NCI-H146 treated with DMSO at 0.1 percent for 48 hours (cell line): Measurements from ENCODE around the gene MAD1L1.

ENCODE experiments used
- DNase-seq: peaks from one replicate; lab custom pipeline; 2025; ENCODE audit not compliant: unreplicated experiment; lab: John Stamatoyannopoulos, UW

MAD1L1 gene

DNA sequence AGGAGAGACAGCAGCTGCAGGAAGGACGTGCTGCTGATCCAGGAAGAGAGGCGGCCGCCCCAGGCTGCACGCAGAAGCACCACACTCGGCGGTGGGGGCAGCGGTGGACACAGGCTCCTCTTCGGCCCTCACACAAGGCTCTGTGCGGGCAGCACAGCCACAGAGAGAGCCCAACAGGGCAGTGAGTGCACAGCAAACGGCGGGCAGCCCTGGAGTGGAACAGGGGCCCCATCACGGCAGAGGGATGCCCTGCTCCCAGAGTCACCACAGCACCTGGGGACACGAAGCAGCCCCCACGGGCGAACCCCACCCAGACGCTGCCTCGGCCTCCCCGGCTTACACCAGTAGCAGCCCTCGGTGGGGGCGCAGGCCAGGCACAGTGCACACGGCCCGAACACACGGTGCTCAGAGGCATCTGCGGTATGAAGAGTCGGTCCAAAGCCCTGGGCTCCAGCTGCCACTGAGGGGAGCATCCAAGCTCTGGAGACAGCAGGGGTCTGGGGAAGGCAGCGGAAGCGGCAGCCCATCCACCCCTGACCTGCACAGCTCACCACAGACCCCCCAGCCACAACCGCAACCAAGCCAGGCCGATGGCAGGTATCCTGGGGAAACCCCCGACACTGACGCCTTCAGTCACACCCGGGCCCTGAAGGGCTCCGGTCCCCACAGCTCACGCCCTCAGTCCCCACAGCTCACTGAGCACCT lies 26.1 kb upstream of the MAD1L1 start:
- DNase-seq: no peak

DNA sequence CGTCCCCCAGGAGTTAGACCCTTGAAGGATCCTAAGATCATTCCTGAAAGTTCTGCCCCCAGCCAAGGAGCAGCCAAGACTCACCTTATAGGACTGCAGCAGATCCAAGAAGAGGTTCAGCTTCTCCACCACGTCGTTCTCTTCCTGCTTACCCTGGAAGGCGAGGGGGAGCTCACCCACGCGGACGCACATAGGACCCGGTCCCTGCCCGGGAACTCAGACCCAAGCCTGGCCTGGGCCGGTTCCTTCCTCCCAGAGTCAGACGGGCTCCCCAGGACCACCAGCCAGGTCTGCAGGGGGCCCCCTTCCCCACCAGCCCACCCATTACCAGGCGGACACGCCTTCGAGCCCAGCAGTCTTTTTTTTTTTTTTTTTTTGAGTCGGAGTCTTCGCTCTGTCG lies 24.9 kb upstream of the MAD1L1 start:
- DNase-seq: no peak

DNA sequence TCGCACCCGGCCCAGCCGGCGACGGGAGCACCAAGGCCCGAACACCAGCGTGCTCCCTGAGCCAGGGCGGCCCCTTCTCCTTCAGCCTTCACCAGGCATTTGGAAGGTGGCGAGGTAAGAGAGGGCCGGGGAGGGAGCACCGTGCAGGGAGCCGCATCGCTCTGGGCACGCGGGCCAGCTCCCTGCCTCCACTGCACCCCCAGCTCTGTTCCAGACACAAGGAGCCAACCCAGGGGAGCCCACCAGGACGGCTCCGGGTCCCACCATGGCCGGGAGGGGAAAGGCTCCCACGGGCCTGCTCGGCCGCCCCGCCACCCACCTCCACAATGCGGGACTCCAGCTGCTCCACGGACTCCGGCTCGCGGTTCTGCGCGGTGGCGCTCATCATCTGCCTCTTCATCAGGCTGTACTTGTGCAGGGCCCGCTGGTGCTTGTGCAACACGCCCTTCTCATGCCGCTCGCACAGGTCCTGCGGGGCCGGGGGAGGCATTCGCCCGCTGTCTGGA lies 24.4 kb upstream of the MAD1L1 start:
- no peak for DNase-seq

DNA sequence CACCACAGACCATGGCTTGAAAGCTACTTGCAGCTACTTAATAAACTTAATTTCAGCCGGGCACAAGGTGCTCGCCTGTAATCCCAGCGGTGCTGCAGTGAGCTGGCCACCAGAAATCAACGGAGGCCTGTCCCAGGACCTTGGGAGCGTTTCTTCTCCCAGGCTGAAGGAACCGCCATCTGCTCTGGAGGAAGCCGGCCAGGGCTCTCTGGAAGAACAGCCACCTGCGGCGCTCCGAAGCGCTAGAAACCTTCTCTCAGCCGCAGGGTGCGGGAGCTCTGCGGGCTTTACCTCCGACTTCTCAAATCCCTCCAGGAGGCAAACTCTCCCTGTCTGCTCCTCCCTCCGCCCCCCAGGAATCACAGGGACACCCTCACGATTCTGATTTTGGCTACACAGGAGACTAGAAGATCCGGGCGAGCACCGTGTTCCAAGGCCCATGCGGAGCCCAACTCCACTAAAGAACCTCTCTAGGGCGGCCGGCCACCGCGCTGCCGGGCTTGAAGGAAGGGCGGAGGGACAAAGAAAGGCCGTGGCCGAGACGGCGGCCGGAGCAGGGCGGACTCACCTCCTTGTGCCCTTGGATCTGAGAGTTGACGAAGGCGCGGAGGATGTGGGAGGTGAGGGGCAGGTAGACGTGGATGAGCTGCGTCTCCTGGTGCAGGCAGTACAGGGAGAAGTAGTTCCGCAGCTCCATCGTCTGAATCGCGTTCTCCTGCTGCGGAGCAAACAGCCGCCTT lies 23.7 kb upstream of the MAD1L1 start:
- no peak for DNase-seq

DNA sequence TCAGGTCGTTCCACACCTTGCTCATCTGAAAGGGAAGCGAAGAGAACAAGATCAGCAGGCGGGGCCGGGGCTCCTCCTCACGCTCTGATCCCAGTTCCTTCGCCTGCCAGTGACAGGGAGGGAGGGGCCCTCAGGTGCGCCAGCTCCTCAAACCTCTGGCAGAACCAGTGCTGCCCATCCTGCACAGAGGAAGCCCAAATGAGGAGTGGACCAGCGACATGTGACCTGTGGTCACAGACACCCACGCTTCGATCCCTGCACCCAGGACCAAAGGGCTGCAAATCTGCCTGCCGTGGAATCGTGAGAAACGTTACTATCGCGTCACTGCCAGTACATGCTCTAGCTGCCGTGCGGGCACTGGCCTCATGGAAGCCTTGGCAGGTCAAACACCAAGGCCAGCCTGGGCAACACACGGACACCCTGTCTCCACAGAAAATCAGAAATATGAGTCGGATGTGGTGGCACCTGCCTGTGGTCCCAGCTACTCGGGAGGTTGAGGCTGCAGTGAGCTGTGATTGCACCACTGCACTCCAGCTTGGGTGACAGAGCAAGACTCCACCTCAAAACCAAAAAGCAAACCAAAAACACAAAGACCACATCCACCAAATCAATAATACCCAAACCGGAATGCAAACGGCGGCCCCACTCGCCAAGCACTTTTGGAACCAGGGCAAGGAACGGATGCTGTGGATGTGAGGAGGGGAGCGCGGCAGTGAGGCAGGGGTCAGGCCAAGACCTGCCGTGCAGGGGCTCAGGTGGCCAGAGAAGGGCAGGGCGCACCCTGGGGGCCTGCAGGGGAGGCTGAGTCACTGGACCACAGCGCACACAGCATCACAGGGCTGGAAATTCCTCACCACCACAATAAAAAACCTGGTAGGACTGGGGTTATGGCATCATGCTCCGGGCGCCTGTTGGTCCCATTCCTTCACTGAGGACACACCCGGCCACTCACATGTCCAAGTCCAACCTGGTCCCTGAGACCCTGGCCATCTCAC lies 22.7 kb upstream of the MAD1L1 start:
- no peak for DNase-seq

DNA sequence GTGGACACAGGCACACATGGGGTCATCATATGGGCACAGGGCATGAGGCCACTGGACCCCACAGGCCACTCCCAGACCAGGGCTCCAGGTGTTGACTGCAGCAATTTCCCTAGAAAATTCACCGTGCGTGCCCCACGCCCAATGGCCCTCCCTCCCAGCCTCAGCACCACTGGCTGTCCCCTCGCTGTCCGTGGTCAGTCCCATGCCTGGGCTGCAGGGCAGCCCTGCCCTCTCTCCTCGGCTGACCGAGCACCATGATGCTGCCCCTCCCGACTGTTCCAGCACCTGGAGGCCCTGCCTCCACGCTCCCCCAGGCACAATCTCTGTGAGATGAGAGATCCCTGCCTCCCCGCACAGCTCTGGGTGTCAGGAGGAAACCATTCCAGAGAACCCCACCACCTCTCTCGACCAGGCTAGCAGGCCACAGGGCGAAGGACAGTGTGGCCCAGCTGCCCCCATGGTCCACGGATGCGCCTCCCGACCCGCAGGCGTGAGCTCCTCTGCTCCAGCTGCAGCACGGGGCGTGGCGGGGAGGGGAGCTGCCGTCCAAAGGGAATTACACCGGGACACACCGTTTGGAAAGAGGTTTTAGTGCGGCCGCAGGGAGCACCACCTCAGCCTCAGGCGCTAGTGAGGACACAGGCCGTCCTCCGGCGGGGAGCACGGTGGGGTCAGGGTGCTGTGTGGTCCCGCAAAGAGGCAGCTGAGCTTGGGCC lies 21.8 kb upstream of the MAD1L1 start:
- no peak for DNase-seq

DNA sequence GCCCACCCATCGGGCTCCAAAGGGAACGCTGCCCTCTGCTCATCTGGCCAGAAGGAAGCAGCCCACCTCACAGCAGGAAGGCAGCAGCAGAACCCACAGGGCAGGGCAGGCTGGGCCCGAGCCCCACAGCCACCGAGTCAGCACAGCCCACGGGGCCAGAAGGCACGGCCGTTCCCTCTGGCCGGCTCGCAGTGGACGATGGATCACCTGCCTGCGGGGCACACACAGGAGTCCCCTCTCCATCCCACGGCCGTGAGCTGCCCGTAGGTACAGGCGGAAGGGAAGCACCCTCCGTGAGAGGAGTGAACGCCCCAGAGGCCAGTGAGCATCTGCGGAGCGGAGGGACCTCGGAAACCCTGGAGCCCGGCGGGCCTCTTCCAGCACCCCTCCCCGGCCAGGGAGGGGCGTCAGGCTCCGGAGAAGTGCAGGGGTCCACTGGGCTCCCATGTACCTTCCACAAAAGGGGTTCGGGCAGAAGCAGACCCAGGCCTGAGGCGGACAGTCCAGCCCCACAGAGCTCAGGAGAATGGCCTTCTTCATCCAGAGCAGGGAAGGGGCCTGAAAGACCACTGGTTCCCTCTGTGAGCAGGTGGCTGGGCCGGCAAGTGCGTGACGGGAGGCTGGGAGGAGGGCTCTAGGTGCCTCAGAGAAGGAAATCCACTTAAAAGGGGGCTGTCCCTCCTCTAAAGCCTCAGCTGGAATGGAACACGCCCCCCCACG lies 20.9 kb upstream of the MAD1L1 start:
- DNase-seq: no peak

DNA sequence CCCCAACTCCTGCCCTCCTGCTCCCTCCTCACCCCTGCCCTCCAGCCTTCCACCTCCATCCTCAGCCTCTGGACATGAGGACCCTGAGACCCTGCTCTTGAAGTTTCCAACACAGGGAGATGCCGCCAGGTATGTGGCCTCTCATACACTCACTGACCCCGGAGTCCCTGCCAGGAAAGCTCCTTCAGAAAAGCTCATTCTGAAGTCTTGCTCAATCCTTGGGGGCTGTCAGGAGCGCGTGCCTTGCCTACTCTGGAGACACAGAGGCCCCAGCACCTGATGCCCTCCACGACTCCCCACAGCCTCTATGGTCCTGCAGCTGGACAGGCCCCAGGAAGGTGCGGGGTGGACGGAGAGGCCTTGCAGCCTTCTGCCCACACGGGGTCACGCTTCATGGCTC lies 20.3 kb upstream of the MAD1L1 start:
- DNase-seq: no peak

DNA sequence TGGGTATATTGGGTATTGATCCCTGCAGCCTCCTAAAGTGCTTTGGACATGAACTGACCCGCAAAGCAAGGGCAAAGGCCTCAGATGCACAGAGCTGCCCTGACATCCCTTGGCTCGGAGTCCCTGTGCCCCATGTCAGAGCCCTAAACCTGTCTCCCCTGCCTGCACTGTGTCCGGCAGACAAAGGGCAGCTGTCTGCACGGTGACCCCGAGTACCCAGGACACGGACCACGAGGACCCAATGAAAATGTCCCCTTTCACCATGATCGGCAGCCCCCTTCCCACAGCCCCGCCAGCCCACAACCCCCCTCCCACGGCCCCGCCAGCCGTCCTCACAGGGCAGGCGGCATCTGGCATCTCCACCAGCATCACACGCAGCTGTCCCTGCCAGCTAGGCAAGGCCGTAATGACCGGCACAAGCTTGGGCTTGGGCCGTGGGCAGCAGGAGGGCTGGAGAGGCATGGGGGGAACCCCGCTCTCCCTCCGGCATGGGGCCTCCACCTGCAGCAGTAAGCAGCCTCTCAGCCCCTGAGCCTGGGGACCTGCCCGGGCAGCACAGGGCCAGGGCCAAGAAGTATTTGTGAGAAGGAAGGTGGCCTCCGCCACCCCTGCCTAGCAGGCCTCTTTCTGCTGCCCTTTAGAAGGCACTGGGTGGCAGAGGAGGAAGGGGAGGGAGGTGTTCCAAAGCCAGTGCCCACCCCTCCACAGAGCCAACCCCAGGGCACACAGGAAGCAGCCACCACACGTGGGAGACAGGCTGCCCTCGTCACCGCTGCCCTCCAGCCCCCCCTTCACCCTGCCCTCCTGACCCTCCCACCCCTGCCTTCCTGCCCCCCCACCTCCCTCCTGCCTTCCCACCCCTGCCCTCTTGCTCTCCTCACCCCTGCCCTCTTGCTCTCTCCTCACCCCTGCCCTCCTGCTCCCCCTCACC lies 19.4 kb upstream of the MAD1L1 start:
- no peak for DNase-seq

DNA sequence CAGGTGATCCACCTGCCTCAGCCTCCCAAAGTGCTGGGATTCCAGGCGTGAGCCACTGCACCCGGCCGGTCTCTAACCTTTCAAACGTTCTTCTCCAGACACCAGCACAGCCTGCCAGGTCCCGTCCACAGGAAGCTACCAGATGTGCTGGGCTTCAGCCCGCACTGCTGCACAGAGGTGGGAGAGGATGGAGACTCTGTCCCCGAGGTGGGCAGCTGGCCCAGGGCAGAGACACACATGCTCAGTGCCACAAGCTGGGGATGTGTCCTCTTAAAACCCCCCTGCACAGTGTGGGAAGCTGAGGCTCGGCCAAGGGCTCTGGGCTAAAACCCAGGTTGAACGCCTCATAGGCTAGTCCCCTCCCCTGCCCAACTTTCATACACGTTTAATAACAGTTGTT lies 18.6 kb upstream of the MAD1L1 start:
- no peak for DNase-seq

DNA sequence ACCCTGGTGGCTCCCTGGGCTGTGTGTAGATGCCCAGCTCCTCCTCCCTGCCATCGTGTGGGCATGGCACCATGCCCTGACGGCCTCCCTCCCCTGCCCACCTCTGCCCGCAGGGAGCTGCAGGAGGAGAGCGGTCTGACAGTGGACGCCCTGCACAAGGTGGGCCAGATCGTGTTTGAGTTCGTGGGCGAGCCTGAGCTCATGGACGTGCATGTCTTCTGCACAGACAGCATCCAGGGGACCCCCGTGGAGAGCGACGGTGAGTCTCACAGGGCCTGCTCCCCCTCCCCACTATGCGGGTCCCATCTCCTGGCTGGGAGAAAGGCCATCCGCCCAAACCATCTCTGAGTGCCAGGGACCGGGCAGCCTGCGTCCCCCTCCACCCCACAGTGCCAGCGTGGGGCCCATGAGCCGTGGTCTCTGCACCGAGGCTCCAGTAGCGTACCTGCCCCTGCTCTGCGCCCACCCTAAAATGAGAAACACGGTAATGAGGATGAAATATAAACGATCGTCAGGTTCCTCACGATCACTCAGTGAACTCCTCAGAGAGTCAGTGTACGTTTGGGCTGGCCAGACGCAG lies 17.1 kb upstream of the MAD1L1 start:
- no peak for DNase-seq

DNA sequence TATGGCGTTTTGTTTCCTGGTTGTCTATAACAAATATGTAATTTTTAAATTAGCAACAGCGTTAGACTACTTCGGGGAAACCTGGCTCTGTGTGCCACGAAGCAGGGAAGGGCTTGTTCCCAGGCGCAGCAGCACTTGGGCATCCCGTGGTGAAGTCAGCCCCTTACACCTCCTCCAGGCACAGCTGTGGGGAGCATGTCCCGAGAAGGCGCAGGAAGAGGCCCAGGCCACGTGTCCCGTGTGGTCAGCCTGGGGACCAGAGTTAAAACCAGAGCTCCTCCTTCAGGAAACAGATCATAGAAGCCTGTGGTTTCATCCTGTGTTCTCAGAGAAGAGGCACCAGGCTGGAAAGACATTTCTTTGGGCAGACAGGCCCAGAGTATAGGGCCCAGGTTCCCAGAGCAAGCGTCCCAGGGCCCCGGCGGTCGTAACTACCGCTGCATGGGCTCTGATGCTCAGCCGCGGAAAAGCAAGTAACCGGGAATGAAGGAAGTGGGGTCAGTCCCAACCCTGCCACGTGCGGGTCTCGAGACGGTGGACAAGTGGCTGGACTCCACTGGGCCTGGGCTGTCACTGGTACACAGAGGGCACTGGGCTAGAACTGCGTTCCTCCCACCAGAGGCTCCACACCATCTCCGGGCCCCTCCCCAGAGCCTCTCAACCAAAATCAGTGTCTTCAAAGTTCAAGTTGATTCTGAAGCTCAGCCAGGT lies 16.4 kb upstream of the MAD1L1 start:
- DNase-seq: no peak

DNA sequence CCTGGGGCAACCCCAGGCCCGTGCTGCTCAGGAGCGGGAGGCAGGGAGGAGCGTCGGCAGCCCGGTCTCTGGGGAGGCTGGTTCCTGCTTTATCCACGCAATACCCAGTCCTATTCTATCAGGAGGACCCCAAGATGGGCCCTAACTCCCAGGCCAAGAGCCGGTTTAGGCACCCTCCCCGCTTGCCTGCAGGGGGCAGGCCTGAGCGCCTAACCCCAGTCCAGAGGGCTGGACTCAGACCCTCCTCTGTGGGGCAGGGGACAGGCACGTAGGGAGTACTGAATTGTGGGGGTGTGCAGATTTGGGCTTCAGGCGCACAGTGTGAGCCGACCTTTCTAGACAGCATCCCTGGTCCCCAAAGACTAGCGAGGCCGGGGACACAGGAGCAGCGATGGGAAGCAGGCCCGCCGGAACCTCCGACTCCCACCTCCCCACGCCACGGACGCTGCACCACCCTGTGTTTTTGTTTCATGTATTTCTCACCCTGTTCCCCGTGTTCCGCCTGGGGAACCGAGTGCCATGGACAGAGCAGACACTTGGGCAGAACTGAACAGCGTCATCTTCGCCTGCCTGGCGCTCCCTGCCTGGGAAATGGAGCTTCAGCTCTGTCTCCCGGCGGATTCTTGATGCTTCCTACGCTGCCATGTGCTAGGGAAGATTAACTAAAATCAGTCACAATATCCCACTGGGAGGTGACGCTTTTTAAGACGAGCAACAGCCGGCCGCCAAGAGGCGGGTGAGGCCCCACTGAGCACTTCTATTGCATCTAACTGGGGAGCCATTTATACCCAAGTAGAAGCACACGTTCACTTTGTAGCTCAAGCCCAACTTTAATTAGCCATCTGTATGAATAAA lies 14.6 kb upstream of the MAD1L1 start:
- DNase-seq: no peak

DNA sequence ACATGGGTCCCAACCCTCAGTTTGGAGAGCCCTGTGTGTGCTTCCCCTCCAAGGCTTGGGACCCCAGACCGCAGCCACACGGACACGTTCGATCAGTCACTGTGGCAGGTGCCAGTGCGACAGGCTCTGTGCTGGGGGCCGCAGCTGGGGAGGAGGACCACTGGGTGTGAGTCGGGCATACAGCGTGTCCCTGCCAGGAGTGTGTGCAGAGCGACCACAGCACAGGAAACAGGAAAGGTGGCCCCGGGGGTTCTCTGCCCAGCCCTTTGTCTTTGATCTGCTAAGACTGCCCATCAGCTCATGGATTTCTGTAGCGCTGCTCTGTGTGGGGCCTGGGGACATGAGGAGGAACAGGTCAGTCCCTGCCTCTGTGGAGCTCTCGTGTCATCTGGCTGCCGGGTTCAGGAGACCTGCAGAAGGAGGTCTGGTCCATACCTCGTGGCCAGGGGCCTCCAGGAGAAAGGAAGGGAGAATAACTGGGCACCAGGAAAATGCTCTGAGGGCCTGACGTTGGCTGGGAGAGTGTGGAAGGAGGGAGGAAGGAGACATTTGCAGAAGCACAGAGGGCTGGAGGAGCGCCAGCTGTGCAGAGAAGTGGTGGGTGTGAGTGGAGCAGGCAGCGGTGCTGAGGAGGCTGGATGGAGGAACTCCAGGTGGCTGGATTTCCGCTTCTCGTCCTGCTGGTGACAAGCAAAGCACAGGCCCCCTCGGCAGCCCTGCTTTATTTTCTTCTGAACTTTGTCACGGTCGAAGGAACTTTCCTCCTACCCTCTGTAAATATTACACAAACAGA lies 13.3 kb upstream of the MAD1L1 start:
- no peak for DNase-seq

DNA sequence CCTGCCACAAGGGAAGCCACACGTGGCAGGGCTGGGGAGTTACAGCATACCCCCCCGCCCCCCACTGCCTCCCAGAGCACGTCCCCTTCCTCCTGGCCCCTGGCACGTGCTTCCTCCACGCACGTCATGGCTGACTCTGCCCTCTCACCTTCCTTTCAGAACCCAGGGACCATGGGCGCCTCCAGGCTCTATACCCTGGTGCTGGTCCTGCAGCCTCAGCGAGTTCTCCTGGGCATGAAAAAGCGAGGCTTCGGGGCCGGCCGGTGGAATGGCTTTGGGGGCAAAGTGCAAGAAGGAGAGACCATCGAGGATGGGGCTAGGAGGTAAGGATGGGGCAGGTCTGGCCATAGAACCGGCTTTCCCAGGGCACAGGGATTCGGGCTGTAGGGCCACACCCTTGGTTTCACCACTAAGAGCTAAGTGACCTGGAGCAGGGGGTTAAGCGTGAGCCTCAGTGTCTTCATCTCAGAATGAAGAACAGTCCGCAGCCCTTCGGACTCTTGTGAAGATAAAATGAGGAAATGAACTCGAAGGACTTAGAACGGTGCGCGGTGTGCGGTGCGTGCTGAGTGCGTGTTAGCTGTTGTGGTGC lies 11.8 kb upstream of the MAD1L1 start:
- no peak for DNase-seq

DNA sequence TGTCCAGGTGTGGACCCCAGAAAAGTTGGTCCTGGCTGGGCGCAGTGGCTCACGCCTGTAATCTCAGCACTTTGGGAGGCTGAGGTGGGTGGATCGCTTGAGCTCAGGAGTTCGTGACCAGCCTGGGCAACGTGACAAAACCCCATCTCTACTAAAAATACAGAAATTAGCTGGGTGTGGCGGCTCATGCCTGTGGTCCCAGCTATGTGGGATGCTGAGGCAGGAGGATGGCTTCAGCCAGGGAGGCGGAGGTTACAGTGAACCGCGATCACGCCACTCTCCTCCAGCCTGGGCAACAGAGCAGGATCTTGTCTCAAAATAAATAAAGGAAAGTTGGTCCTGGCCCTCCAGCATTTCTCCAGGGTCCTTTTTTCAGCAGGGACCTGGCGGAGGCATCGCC lies 10.7 kb upstream of the MAD1L1 start:
- DNase-seq: no peak
